ENCODE data around the gene NSL1. TPM values are rescaled to one million over a fixed set of nuclear protein-coding genes. Genes with fewer than 3 reads are reported as not detected.

NSL1 gene
- total and polyA plus RNA-seq, 2 experiments from 2014 or later: 41.4 to 44.8 TPM

DNA sequence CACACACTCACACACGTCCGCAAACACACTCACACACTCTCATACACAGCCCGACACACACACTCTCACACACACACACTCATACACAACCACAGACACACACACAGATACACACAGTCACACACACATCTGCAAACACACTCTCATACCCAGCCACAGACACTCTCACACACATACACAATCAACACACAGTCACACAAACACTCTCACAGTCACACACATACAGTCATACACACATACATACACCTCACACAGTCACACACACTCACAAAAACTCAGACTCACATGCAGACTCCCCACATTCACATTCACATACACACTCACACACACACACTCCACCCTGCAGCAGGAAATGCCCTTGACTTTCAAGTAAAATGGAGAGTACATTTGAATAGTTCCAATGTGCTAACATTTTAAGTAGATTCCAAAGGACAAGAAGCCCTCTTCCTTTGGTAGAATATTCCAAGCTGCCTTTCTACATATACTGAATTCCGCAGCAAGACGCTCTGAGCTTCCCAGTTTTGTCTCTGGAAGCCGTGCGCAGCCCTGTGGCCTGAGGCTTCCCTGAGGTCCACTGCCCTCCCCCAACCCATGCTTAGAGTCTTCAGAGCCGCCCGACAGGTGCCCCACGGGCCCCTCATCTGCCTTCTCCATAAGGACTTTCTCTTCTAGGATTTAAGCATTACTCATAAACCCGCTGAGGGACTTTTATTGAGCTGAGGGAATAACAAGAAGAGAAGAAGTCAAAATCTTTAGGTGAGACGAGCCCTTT, 101.6 kb downstream of the NSL1 start:
- no peaks in the 10 kb centered on the region for H3K9me3 ChIP-seq (ENCODE audit: low read depth)
- peaks cover 10% of the 10 kb centered on the region for H3K27me3 ChIP-seq
- no peak overlapping the region for H3K4me3 ChIP-seq
- TF ChIP-seq, protein P1, sequence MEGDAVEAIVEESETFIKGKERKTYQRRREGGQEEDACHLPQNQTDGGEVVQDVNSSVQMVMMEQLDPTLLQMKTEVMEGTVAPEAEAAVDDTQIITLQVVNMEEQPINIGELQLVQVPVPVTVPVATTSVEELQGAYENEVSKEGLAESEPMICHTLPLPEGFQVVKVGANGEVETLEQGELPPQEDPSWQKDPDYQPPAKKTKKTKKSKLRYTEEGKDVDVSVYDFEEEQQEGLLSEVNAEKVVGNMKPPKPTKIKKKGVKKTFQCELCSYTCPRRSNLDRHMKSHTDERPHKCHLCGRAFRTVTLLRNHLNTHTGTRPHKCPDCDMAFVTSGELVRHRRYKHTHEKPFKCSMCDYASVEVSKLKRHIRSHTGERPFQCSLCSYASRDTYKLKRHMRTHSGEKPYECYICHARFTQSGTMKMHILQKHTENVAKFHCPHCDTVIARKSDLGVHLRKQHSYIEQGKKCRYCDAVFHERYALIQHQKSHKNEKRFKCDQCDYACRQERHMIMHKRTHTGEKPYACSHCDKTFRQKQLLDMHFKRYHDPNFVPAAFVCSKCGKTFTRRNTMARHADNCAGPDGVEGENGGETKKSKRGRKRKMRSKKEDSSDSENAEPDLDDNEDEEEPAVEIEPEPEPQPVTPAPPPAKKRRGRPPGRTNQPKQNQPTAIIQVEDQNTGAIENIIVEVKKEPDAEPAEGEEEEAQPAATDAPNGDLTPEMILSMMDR (IDR thresholded peaks at IDR 0.05; ENCODE audit: low read depth, low read length): no peak
- H3K4me1 ChIP-seq (ENCODE audit: low read depth): no peaks in the 10 kb centered on the region
- no peaks in the 10 kb centered on the region for H3K36me3 ChIP-seq
- no peak overlapping the region for H3K27ac ChIP-seq
- no peak for DNase-seq (ENCODE audit: low read depth in 1 of 2, low spot score in 1 of 2)

DNA sequence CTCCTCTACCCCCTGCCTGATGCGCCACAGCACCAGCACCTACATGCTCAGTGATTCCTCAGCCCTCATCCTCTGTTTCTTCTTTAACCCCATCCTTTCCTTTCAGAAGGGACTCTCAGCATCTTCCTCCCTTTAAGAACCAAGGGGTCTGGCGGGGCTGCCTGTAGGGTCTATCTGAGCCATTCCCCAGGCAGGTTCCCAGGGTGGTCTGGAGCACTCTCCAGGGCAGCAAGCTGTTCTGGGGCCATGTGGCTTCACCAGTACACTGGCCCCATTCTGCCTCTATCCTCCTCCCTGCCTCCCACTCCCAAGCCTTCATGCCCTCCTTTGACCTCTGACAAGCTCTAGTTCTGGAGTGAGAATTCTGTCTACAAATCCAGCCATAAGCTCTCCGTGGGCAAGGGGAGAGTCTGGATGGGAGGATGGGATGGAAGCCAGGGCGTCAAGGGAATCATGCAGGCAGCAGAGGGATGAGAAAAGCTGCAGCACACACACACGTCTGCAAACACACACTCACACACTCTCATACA, 102.3 kb downstream of the NSL1 start:
- TF ChIP-seq, protein P1 (IDR thresholded peaks at IDR 0.05; ENCODE audit: low read depth, low read length): no peak
- Histone ChIP-seq H3K36me3 (no peaks in the 10 kb centered on the region), H3K27ac (no peak overlapping the region), H3K4me1 (ENCODE audit: low read depth) (no peaks in the 10 kb centered on the region), H3K4me3 (no peak overlapping the region), H3K9me3 (ENCODE audit: low read depth) (no peaks in the 10 kb centered on the region), H3K27me3 (peaks cover 10% of the 10 kb centered on the region)
- DNase-seq (ENCODE audit: low read depth in 1 of 2, low spot score in 1 of 2): no peak

DNA sequence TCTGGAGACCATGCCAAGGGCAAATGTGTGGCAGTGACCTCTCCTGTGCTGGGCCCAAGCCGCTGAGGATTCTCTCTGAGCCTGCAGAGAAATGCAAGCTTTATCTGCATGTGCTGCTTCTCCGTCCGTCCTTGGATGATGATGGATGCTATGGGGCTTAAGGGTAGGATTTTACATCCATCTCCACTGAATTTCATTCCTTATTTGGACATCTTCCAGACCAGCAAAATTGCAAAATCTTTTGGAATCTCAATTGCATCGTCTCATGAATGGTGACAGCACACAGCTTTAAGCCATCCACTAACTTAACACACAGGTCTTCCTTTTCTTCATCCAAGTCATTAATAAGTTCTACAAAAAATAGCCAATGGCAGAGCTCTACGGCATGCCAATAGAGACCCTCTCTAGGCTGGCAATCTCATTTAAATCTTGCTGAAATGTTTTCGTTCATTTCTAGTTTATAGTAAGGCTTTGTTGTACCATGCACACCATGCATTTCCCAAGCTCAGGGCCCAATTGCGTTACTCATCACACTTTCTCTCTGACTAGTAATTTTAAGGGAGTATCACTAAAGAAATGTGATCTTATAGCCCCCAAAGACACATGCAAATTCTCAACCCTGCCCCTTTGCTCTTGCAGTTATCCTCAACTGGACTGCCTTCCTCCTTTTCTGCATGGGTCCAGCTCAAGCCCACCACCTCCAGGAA, 103.1 kb downstream of the NSL1 start:
- TF ChIP-seq, protein P1 (IDR thresholded peaks at IDR 0.05; ENCODE audit: low read depth, low read length): no peak
- Histone ChIP-seq H3K4me1 (ENCODE audit: low read depth) (no peaks in the 10 kb centered on the region), H3K9me3 (ENCODE audit: low read depth) (no peaks in the 10 kb centered on the region), H3K27me3 (peaks cover 10% of the 10 kb centered on the region), H3K36me3 (no peaks in the 10 kb centered on the region), H3K27ac (no peak overlapping the region), H3K4me3 (no peak overlapping the region)
- peak in 1 of 2 donors; percentile 88 for DNase-seq (ENCODE audit: low read depth in 1 of 2, low spot score in 1 of 2)

DNA sequence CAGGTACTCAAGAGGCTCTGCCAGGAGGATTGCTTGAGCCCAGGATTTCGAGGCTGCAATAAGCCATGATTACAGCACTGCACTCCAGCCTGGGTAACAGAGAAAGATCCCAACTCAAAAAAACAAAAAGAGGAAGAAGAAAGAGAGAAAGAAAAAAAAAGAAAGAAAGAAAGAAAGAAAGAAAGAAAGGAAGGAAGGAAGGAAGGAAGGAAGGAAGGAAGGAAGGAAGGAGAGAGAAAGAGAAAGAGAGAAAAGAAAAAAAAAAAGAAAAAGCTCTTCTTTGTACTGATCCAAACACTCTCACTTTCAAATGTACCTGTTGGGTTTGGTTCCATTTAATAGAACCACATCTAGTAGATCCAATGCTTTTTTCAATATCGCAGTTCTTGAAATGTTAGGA, 103.8 kb downstream of the NSL1 start:
- Histone ChIP-seq H3K27me3 (peaks cover 6% of the 10 kb centered on the region), H3K4me1 (ENCODE audit: low read depth) (no peaks in the 10 kb centered on the region), H3K4me3 (no peak overlapping the region), H3K27ac (no peak overlapping the region), H3K9me3 (ENCODE audit: low read depth) (no peaks in the 10 kb centered on the region), H3K36me3 (no peaks in the 10 kb centered on the region)
- DNase-seq (ENCODE audit: low read depth in 1 of 2, low spot score in 1 of 2): no peak
- TF ChIP-seq, protein P1 (IDR thresholded peaks at IDR 0.05; ENCODE audit: low read depth, low read length): no peak

DNA sequence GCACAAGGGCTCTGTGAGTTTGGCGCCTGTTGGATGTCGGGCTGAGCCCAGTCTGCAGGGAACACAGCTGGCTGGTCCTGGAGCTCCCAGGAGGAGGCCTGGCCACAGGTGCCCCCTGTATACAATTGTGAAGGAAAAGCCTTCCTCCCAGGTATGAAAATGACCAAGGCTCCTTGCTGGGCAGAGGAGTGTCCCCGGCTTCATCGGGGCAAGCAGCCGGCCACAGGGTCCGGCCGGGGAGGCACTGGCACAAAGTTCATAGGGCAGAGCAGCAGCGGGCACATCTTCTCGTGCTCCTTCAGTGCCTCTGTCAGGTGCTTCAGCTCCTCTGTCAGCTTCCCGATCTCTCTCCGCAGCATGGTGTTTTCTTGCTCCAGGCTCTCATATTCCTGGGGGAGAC, 105.0 kb downstream of the NSL1 start:
- Histone ChIP-seq H3K4me1 (ENCODE audit: low read depth) (no peaks in the 10 kb centered on the region), H3K36me3 (no peaks in the 10 kb centered on the region), H3K27ac (no peak overlapping the region), H3K4me3 (no peak overlapping the region), H3K9me3 (ENCODE audit: low read depth) (no peaks in the 10 kb centered on the region), H3K27me3 (peaks cover 6% of the 10 kb centered on the region)
- no peak for DNase-seq (ENCODE audit: low read depth in 1 of 2, low spot score in 1 of 2)
- TF ChIP-seq, protein P1 (IDR thresholded peaks at IDR 0.05; ENCODE audit: low read depth, low read length): no peak

Measured in cardiac muscle cell (in vitro differentiated cells and primary cell).